Activated CD4-positive, CD25-positive, alpha-beta regulatory T cell treated with anti-CD3 and anti-CD28 coated beads, Interleukin-2, amount 50 U/mL, for 24 hours (primary cell): ENCODE data around the gene PLCB4.

Source experiments
- ATAC-seq, 2 donors: fragments of 150-1000 bp; cut with Tn5 transposase; one replicate each; pipeline ENCODE4 v1.10.0; 2021; ENCODE audit warnings: mild to moderate bottlenecking in 1 of 2, moderate library complexity in 1 of 2

Gene PLCB4

GRCh38 chr20:9062066-9062465, 6.8 kb upstream of the PLCB4 start:
- no peak for ATAC-seq

- ATAC-seq: no peak
These were observed 2.7 kb upstream of the PLCB4 start for GRCh38 chr20:9066191-9066590.

GRCh38 chr20:9068233-9068801, 570 bp upstream of the PLCB4 start:
- no peak for ATAC-seq

GRCh38 chr20:9070304-9070703, 1.4 kb downstream of the PLCB4 start:
- ATAC-seq: no peak

GRCh38 chr20:9071976-9072726, 3.3 kb downstream of the PLCB4 start:
- ATAC-seq: no peak

- ATAC-seq: no peak
These were observed 4.1 kb downstream of the PLCB4 start for GRCh38 chr20:9072861-9073500.

GRCh38 chr20:9075264-9076095, 6.6 kb downstream of the PLCB4 start:
- no peak for ATAC-seq

GRCh38 chr20:9076440-9076839, 7.6 kb downstream of the PLCB4 start:
- no peak for ATAC-seq

- no peak for ATAC-seq
These were observed 10.2 kb downstream of the PLCB4 start for GRCh38 chr20:9078826-9079731.

- ATAC-seq: no peak
These were observed 12.6 kb downstream of the PLCB4 start for GRCh38 chr20:9081423-9081966.

- ATAC-seq: no peak
These were observed 13.9 kb downstream of the PLCB4 start for GRCh38 chr20:9082741-9083140.

- no peak for ATAC-seq
These were observed 18.8 kb downstream of the PLCB4 start for GRCh38 chr20:9087531-9088217.

GRCh38 chr20:9088556-9088955, 19.7 kb downstream of the PLCB4 start:
- no peak for ATAC-seq

GRCh38 chr20:9092113-9092512, 23.2 kb downstream of the PLCB4 start:
- ATAC-seq: no peak

- no peak for ATAC-seq
These were observed 23.8 kb downstream of the PLCB4 start for GRCh38 chr20:9092655-9093054.

- no peak for ATAC-seq
These were observed 24.5 kb downstream of the PLCB4 start for GRCh38 chr20:9093218-9093957.

- ATAC-seq: no peak
These were observed 30.5 kb downstream of the PLCB4 start for GRCh38 chr20:9099372-9099771.

GRCh38 chr20:9100691-9101090, 31.8 kb downstream of the PLCB4 start:
- ATAC-seq: no peak

- no peak for ATAC-seq
These were observed 33.6 kb downstream of the PLCB4 start for GRCh38 chr20:9102456-9102855.

- no peak for ATAC-seq
These were observed 35.1 kb downstream of the PLCB4 start for GRCh38 chr20:9103955-9104354.

GRCh38 chr20:9108260-9108659, 39.4 kb downstream of the PLCB4 start:
- ATAC-seq: no peak
